ENCODE data around the gene ACTC1.

ACTC1 gene

GRCh38 chr15:34755419-34755773, 40.0 kb downstream of the ACTC1 start:
- no peak for FAIRE-seq

GRCh38 chr15:34754674-34755418, 40.5 kb downstream of the ACTC1 start, which contains the start of gene GJD2:
Gene GJD2 (minus strand): TSS chr15:34754998. CDS start chr15:34754488, 510 bp downstream.
- FAIRE-seq: no peak

DNA sequence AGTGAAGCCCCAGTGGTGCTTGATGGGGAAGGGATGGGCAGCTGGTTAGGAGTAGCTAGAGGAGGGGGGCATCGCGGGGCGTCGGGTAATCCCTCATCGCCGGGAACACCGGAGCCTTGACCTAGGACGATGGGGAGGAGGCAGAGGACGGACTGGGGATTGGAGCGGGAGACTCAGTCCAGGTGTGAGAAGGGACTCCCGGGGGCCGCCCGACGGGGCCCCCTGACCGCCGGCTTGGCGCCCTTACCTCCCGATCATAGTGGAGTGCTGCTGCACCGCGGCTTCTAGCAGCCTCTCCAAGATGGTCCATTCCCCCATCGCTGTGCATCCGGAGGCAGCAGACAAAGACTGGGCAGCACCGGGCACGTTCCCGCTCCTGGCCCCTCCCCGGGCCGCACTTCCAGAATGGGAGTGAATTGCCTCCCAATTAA, 41.2 kb downstream of the ACTC1 start:
- no peak for FAIRE-seq

GRCh38 chr15:34753236-34753894, 42.0 kb downstream of the ACTC1 start:
- no peak for FAIRE-seq

DNA sequence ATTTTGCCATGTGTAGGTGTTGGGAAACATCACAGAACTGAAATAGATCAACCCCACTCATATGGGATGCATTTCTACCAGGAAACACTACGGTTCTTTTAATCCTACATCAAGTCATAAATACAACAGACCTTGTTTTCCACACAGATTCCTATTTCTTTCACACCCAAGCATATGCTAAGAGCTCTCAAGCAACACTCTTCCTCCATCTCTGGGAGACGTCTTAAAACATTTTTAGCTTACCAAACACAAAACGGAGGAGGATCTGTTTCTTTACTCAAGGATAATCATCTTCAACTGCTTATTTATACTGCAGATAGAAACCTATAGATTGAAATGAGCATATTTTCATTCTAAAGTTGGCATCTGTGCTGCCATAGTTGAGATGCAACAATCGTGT, 45.7 kb downstream of the ACTC1 start:
- no peak for FAIRE-seq
